Naive thymus-derived CD4-positive, alpha-beta T cell (primary cell): Measurements from ENCODE around the gene TMEM198. TPM values are rescaled to one million over a fixed set of nuclear protein-coding genes. Genes with fewer than 3 reads are reported as not detected.

ENCODE experiments used
- ATAC-seq: fragments of 150-1000 bp; cut with Tn5 transposase; 2 replicates; pipeline ENCODE4 v1.10.0; 2021; ENCODE audit warnings: mild to moderate bottlenecking, moderate library complexity
- CTCF ChIA-PET: fragments of 350-600 bp; sonication (Branson Sonifier 250); formaldehyde crosslinking; loops from one replicate; lab custom pipeline; 2021; ENCODE audit warnings: antibody characterized with exemption; lab: Charles Lee
- POLR2A ChIA-PET: fragments of 350-600 bp; sonication (Branson Sonifier 250); formaldehyde crosslinking; loops from one replicate; lab custom pipeline; 2021; ENCODE audit warnings: antibody characterized with exemption, inconsistent platforms; lab: Charles Lee
- DNase-seq, 9 donors: peaks; one replicate each; pipeline versions ENCODE4 v3.0.0 to v3.0.0-alpha.2; 2020 to 2022; ENCODE audit warnings: mixed read lengths in 1 of 9
- H3K27ac ChIP-seq: one replicate; pipeline ENCODE4 v1.7.0; 2013; ENCODE audit warnings: mild to moderate bottlenecking, low read depth, low read length, moderate library complexity
- H3K27me3 ChIP-seq, 2 donors: one replicate each; pipeline ENCODE4 v1.7.0; 2013; ENCODE audit warnings: low read length in 2 of 2, mild to moderate bottlenecking in 2 of 2, moderate library complexity in 2 of 2; ENCODE audit not compliant: control insufficient read depth in 2 of 2, insufficient read depth in 2 of 2
- H3K36me3 ChIP-seq, 3 experiments: 1 replicate in 2 of 3; 2 replicates in 1 of 3; pipeline ENCODE4 v1.7.0; 2013; ENCODE audit warnings: low read length in 3 of 3, mild to moderate bottlenecking in 3 of 3, moderate library complexity in 1 of 3; ENCODE audit not compliant: insufficient read depth in 3 of 3, control insufficient read depth in 2 of 3
- H3K4me1 ChIP-seq, 2 donors: one replicate each; pipeline ENCODE4 v1.7.0; 2013; ENCODE audit warnings: low read length in 2 of 2, mild to moderate bottlenecking in 2 of 2, moderate library complexity in 1 of 2; ENCODE audit not compliant: control insufficient read depth in 2 of 2, insufficient read depth in 2 of 2
- H3K4me3 ChIP-seq: 2 replicates; pipeline ENCODE4 v1.7.0; 2013; ENCODE audit warnings: mild to moderate bottlenecking, low read length
- H3K9me3 ChIP-seq, 3 experiments: 1 replicate in 2 of 3; 2 replicates in 1 of 3; pipeline ENCODE4 v1.7.0; 2013; ENCODE audit warnings: low read length in 3 of 3; ENCODE audit not compliant: control insufficient read depth in 2 of 3
- H3K27ac Mint-ChIP-seq, 9 donors: one replicate each; pipeline ENCODE4 v1.8.0; 2020 to 2022; ENCODE audit warnings: mixed read lengths in 9 of 9, mild to moderate bottlenecking in 8 of 9, moderate library complexity in 5 of 9, inconsistent platforms in 2 of 9
- H3K27me3 Mint-ChIP-seq, 5 donors: one replicate each; pipeline ENCODE4 v1.8.0; 2021 to 2022; ENCODE audit warnings: mixed read lengths in 5 of 5, mild to moderate bottlenecking in 1 of 5
- H3K36me3 Mint-ChIP-seq, 5 donors: one replicate each; pipeline ENCODE4 v1.8.0; 2020 to 2022; ENCODE audit warnings: mixed read lengths in 5 of 5, mild to moderate bottlenecking in 3 of 5, inconsistent platforms in 1 of 5
- H3K4me1 Mint-ChIP-seq, 7 donors: one replicate each; pipeline ENCODE4 v1.8.0; 2020 to 2022; ENCODE audit warnings: mixed read lengths in 7 of 7, mild to moderate bottlenecking in 3 of 7, inconsistent platforms in 1 of 7
- H3K4me3 Mint-ChIP-seq, 10 donors: one replicate each; pipeline ENCODE4 v1.8.0; 2020 to 2022; ENCODE audit warnings: mild to moderate bottlenecking in 10 of 10, mixed read lengths in 10 of 10, moderate library complexity in 6 of 10, inconsistent platforms in 2 of 10
- H3K9me3 Mint-ChIP-seq, 11 donors: one replicate each; pipeline ENCODE4 v1.8.0; 2020 to 2022; ENCODE audit warnings: mixed read lengths in 11 of 11, mild to moderate bottlenecking in 4 of 11, inconsistent platforms in 1 of 11, moderate library complexity in 1 of 11
- intact Hi-C, 2 donors: fragments of 100-400 bp; cut with micrococcal nuclease; formaldehyde crosslinking; loops; one replicate each; pipeline ENCODE4 v1.15.1; 2023
- polyA plus RNA-seq, 2 donors: library from polyadenylated mRNA; unstranded; fragments of 300-500 nt; fragmentation: Illumina TruSeq; gene quantifications; one replicate each; pipeline ENCODE4 v1.2.3, GENCODE V29; 2021
- total RNA-seq, 6 experiments: library from RNA in 5 of 6; stranded (reverse) in 5 of 6; gene quantifications; 1 replicate in 5 of 6; 2 replicates in 1 of 6; pipeline ENCODE4 v1.2.3 and lab custom pipeline; 2021 to 2026

Gene TMEM198
- total and polyA plus RNA-seq, 7 experiments from 2014 or later: 0.45 to 0.69 (median 0.50) TPM; not detected in 3

GRCh38 chr2:219551441-219552381 is 7.9 kb downstream of the TMEM198 start:
- H3K27ac ChIP-seq: no peak overlapping the region
- peak; percentile 1 for ATAC-seq
- peaks cover 5 to 13% of the 10 kb centered on the region in 2 donors for H3K4me1 ChIP-seq
- no peaks in the 10 kb centered on the region for H3K9me3 ChIP-seq
- H3K27me3 ChIP-seq: peaks cover 3 to 17% of the 10 kb centered on the region in 2 donors
- H3K27ac Mint-ChIP-seq: peak overlapping the region in 4 of 9 donors; percentile 14 to 59 (median 54)
- intact Hi-C loops: loop anchor here (1.0 to 2.0 kb wide), 4 partner anchors 8 to 53 kb away; partner anchors contain the start of genes CHPF (in 2 of the 2), GMPPA (in 2 of the 2) and STK11IP (in 2 of the 2)
- H3K36me3 Mint-ChIP-seq: no peaks in the 10 kb centered on the region
- H3K36me3 ChIP-seq: no peaks in the 10 kb centered on the region
- ChIA-PET POLR2A (interaction anchor here (0.6 to 1.6 kb wide), 3 partner anchors 8 to 102 kb away, joined by 3 to 6 read pairs (median 4); partner anchors contain the start of genes CHPF and TMEM198), CTCF (no interaction called here)
- DNase-seq: peak in 6 of 9 donors; percentile 17 to 38 (median 26)
- peak overlapping the region; percentile 60 to 85 (median 78) for H3K4me3 Mint-ChIP-seq
- no peaks in the 10 kb centered on the region for H3K9me3 Mint-ChIP-seq
- H3K27me3 Mint-ChIP-seq: peaks cover 0 to 45% (median 32%) of the 10 kb centered on the region in 5 donors
- H3K4me3 ChIP-seq: peak overlapping the region; percentile 57
- peaks cover 5 to 20% (median 8%) of the 10 kb centered on the region in 7 donors for H3K4me1 Mint-ChIP-seq

- intact Hi-C loops: loop anchor here (1.0 to 2.0 kb wide), 4 partner anchors 9 to 54 kb away; partner anchors contain the start of genes CHPF (in 2 of the 2), GMPPA (in 2 of the 2) and STK11IP (in 2 of the 2)
- Mint-ChIP-seq H3K9me3 (no peaks in the 10 kb centered on the region), H3K4me3 (peak overlapping the region; percentile 60 to 85 (median 78)), H3K36me3 (no peaks in the 10 kb centered on the region), H3K27me3 (peaks cover 0 to 48% (median 33%) of the 10 kb centered on the region in 5 donors), H3K4me1 (peaks cover 5 to 20% (median 8%) of the 10 kb centered on the region in 7 donors), H3K27ac (peak overlapping the region in 3 of 9 donors; percentile 14 to 59 (median 48))
- ChIA-PET POLR2A (interaction anchor here (0.6 to 1.6 kb wide), 4 partner anchors 9 to 101 kb away, joined by 3 to 6 read pairs (median 4); partner anchors contain the start of genes CHPF and TMEM198), CTCF (no interaction called here)
- ATAC-seq (peak; percentile 94), DNase-seq (peak; percentile 62 to 89 (median 73))
- Histone ChIP-seq H3K27me3 (peaks cover 3 to 17% of the 10 kb centered on the region in 2 donors), H3K4me1 (peaks cover 5 to 13% of the 10 kb centered on the region in 2 donors), H3K27ac (no peak overlapping the region), H3K4me3 (peak overlapping the region; percentile 57), H3K9me3 (no peaks in the 10 kb centered on the region), H3K36me3 (no peaks in the 10 kb centered on the region)
Measured at GRCh38 chr2:219552382-219553167, 8.7 kb downstream of the TMEM198 start.

GRCh38 chr2:219553168-219553417 is 9.3 kb downstream of the TMEM198 start:
- no peak overlapping the region for H3K27ac Mint-ChIP-seq
- POLR2A ChIA-PET: interaction anchor here (0.6 to 1.6 kb wide), 2 partner anchors 9 to 41 kb away, joined by 3 to 6 read pairs; partner anchors contain the start of genes CHPF and TMEM198
- ATAC-seq (no peak), DNase-seq (no peak)
- H3K9me3 ChIP-seq: no peaks in the 10 kb centered on the region
- no peaks in the 10 kb centered on the region for H3K36me3 ChIP-seq
- peaks cover 0 to 48% (median 33%) of the 10 kb centered on the region in 5 donors for H3K27me3 Mint-ChIP-seq
- H3K27me3 ChIP-seq: peaks cover 3 to 17% of the 10 kb centered on the region in 2 donors
- CTCF ChIA-PET: no interaction called here
- intact Hi-C loops: loop anchor here (2.0 kb wide), 2 partner anchors 44 to 54 kb away; partner anchors contain the start of genes GMPPA (in 2 of the 2) and STK11IP (in 1 of the 2)
- H3K27ac ChIP-seq: no peak overlapping the region
- peak overlapping the region; percentile 57 for H3K4me3 ChIP-seq
- no peaks in the 10 kb centered on the region for H3K9me3 Mint-ChIP-seq
- no peaks in the 10 kb centered on the region for H3K36me3 Mint-ChIP-seq
- H3K4me1 Mint-ChIP-seq: peaks cover 5 to 20% (median 8%) of the 10 kb centered on the region in 7 donors
- H3K4me3 Mint-ChIP-seq: peak overlapping the region in 8 of 10 donors; percentile 27 to 85 (median 66)
- peaks cover 5 to 13% of the 10 kb centered on the region in 2 donors for H3K4me1 ChIP-seq

- no peak for ATAC-seq
Measured at GRCh38 chr2:219553463-219553963, 9.7 kb downstream of the TMEM198 start.

GRCh38 chr2:219554350-219554749 is 10.5 kb downstream of the TMEM198 start:
- H3K36me3 Mint-ChIP-seq: no peaks in the 10 kb centered on the region
- intact Hi-C loops: no loop called here
- Histone ChIP-seq H3K4me3 (no peak overlapping the region), H3K4me1 (peaks cover 5 to 13% of the 10 kb centered on the region in 2 donors), H3K27me3 (peaks cover 3 to 17% of the 10 kb centered on the region in 2 donors), H3K27ac (no peak overlapping the region), H3K9me3 (no peaks in the 10 kb centered on the region), H3K36me3 (no peaks in the 10 kb centered on the region)
- no peak overlapping the region for H3K4me3 Mint-ChIP-seq
- ATAC-seq (no peak), DNase-seq (no peak)
- ChIA-PET CTCF (no interaction called here), POLR2A (no interaction called here)
- no peaks in the 10 kb centered on the region for H3K9me3 Mint-ChIP-seq
- peaks cover 3 to 51% (median 25%) of the 10 kb centered on the region in 5 donors for H3K27me3 Mint-ChIP-seq
- no peak overlapping the region for H3K27ac Mint-ChIP-seq
- peaks cover 5 to 20% (median 8%) of the 10 kb centered on the region in 7 donors for H3K4me1 Mint-ChIP-seq

More at GRCh38 chr2:219553463-219553963, 9.7 kb downstream of the TMEM198 start:
- H3K36me3 ChIP-seq: no peaks in the 10 kb centered on the region
- Mint-ChIP-seq H3K4me1 (peaks cover 5 to 20% (median 8%) of the 10 kb centered on the region in 7 donors), H3K9me3 (no peaks in the 10 kb centered on the region), H3K4me3 (peak overlapping the region; percentile 27 to 85 (median 62)), H3K27me3 (peaks cover 0 to 48% (median 30%) of the 10 kb centered on the region in 5 donors), H3K27ac (no peak overlapping the region), H3K36me3 (no peaks in the 10 kb centered on the region)
- no peaks in the 10 kb centered on the region for H3K9me3 ChIP-seq
- CTCF ChIA-PET: no interaction called here
- H3K4me3 ChIP-seq: no peak overlapping the region
- H3K27me3 ChIP-seq: peaks cover 3 to 17% of the 10 kb centered on the region in 2 donors
- no peak for DNase-seq
- POLR2A ChIA-PET: interaction anchor here (0.6 kb wide), 1 partner anchor 41 kb away, joined by 3 read pairs; no protein-coding TSS in a partner anchor
- intact Hi-C loops: loop anchor here (2.0 kb wide), 2 partner anchors 43 to 55 kb away; partner anchors contain the start of genes GMPPA (in 2 of the 2) and STK11IP (in 1 of the 2)
- no peak overlapping the region for H3K27ac ChIP-seq
- H3K4me1 ChIP-seq: peaks cover 5 to 13% of the 10 kb centered on the region in 2 donors
